Stimulated activated CD4-positive, alpha-beta T cell treated with anti-CD3 and anti-CD28 coated beads, Interleukin-1b, Interleukin-23, amount 100 ng/mL, for 24 hours (primary cell): ENCODE results near the gene ZDHHC22.
A peak's percentile ranks its signal among the peaks of the same experiment; 100 is the strongest.

ENCODE experiments used
- DNase-seq, 4 experiments: peaks; one replicate each; pipeline ENCODE4 v3.0.0-alpha.2; 2020; ENCODE audit warnings: low read depth in 4 of 4, low spot score in 1 of 4

Gene ZDHHC22

DNA sequence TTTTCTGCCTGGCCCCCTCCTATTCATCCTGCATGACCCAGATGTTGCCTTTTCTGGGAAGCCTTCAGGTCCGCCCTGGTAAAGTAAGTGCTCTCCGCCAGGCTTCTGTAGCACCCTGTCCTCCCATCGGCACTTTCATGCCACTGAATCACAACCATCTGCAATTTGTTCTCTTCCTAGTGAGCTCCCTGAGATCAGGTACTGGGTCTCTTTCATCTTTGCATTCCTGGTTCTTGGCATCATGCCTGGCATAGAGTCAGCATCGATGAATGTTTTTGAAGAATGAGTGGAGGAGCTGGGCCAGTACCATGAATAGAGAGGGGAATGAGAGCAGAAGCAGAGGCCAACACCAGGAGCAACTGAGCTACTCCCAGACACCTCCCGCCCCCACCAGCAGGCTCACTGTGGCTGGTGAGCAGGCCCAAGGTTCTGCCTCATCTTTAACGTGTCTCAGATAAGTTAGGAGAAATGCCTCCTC is 13.1 kb downstream of the ZDHHC22 start:
- DNase-seq: no peak

- DNase-seq: no peak
Observed at GRCh38 chr14:77126461-77126990, 15.1 kb downstream of the ZDHHC22 start.

- DNase-seq: no peak
Observed at GRCh38 chr14:77125823-77126325, 15.7 kb downstream of the ZDHHC22 start.

DNA sequence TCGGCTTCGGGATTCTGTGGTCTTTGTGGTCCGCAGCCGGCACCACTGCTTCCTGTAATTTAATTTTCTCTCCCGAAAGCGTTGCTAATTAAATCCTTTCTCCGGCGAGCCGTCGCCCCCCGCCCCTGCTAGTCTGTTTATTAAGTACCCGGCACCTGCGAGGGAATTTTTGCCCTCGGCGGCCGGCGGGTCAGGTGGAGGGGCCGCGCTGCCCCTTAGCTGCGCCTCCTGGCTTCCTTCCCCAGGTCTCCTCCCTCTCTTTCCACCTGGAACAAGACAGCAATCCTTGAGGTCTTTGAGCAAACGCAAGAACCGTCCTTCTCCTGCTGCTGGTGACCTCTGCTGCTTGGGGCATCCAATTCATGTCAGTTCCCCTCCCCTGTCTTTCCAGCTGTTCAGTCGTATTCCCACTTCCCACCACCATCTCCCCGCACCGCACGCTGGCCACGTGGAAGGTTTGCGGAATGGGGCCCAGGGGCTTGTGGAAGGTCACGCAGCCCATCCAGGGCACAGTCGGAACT is 16.2 kb downstream of the ZDHHC22 start:
- DNase-seq: no peak

DNA sequence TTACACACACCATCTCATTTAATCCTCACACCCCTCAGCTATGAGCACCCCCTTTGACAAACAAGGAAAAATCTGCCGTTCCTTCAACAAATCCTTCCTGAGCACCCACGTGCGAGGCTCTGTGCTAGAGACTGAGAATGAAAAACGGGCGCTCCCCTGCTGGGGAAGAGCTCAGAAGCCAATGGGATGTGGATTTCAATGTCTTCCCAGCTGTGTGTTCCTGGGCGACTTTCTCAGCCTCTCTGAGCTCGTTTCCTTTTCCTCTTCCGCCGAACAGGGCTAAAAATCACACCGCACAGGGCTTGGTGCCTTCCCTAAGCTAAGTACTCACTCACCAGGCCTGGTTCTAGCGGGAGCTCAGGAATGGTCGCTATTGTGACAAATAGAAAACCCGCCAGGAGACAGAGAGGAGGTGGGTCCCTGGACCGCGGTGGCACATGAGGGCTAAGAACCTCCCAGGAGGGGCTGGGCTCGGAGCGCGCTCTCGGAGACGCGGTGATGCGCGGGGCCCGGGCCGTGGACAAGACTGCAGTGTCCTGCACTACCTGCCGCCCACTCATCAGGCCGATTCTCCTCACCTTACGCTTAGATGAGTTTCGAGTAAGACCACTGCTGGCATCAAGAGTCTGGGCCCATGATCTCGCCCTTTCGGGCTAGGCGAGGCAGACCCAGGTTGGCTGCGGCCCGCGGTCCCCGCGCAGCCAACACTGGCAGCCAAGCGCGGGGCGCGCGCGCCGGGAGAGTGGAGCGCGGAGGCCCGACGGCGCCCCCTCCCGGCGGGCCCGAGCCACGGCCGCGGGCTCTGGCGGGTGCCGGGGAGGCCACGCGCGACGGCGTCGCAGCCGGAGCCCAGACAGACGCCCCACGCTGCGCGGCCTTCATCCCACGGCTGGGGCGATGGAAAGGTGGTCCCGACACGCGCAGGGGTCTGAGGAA is 17.0 kb downstream of the ZDHHC22 start:
- peak in 3 of 4 experiments; percentile 13 to 34 (median 33) for DNase-seq

- DNase-seq: no peak
Observed at GRCh38 chr14:77123381-77124325, 17.9 kb downstream of the ZDHHC22 start.

DNA sequence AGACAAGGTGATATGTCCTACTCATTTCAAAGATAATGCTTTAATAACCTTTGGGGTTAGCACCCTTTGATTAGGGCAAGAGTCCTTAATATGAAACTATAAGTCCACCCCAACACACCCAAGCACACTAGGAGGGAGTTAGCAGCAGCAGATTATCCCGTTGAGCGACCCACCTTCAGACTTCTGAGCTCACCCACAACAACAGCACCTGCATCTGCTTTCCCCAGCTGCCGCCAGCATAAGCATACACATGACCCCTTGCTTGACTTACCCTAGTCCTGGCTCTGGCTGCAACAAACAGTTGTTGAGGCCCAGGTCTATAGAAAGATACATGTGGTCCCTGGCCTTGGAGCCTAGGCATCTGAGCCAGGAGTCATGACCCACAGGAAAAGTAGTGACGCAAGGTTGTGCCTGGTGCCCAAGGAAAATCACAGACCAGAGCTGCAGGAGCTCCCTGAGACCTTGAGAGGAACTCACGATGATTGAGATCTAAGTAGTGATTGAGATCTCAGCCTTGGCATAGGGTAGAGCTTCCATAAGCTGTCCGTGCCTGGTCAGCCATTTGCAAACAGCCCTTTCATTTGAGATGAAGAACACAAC is 19.0 kb downstream of the ZDHHC22 start:
- DNase-seq: no peak

- no peak for DNase-seq
Observed at GRCh38 chr14:77120771-77121743, 20.5 kb downstream of the ZDHHC22 start.

DNA sequence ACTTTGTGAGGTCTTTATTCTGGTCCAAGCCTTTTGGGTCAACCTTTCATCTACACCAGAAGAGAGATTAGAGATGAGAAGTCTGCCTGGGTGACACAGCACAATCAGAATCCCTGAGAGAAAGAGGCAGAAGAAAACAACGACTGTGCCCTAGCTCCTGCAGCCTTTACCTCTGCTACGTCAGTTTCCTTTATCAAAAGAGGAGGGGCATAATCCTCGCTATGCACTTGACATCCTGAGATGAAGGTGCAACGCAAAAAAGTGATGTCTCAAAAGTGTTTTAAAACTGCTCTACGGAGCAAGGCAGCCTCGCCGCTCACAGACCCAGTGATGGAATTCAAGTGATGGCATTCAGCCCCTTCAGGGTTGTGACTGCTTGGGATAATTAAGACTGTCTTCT is 21.7 kb downstream of the ZDHHC22 start:
- DNase-seq: no peak

DNA sequence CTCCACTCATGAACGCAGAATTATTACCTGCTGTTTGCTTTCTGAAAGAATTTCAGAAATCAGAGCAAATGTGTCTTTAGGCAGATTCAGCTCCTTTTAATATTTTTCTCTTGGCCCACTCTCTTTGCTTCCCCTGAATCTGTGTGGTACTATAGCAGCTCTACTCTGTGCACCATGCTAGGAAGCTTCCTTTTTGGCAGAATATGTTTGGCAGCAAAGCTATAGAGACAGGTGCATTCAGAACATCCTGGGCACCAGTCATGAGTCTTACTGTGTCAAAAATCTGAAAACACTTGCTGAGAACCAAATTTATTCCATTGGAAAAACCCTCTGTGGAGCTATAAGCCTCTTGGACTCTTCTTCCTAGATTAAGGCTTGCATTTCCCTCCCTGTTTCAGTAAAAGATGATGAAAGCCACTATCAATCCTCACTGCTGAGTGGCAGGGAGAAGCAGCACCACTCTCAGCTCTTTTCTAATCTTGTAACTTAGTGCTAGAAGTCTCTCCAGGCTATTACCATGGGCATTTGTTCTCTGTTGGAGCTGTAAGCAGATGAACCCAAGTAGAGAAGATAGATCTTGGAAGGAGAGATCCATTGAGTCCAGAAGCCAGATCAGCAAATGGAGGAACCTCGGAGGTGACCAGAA is 25.3 kb downstream of the ZDHHC22 start:
- no peak for DNase-seq

DNA sequence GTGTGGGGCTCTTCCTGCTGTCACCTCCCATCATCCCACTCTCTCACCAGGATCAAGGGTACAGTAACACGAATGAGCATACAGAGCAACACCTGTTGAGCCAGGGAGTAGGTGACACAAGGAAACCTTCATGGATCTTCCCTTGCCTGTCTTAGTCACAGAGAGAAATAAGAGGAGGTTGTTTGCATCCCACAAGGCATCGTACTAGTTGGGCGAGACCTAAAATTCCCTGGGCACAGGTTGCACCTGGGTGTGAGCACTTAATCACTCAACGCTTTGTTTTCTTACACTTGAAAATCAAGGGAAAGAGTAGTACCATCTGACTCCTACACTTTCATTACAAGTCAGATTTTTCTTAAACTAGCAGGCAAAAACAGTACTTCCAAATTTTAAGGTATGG is 27.0 kb downstream of the ZDHHC22 start:
- no peak for DNase-seq

DNA sequence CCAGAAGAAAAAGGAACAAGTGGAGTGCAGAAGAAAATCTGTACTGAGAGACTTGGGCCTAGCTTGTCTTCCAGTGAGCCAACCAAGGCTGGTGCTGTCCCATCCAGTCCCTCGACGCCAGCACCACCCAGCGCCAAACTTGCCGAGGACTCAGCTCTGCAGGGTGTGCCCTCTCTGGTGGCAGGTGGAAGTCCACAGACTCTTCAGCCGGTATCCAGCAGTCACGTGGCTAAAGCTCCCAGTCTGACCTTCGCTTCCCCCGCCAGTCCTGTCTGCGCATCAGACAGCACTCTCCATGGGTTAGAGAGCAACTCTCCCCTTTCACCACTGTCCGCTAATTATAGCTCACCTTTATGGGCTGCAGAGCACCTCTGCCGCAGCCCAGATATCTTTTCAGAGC is 27.9 kb downstream of the ZDHHC22 start:
- DNase-seq: no peak

DNA sequence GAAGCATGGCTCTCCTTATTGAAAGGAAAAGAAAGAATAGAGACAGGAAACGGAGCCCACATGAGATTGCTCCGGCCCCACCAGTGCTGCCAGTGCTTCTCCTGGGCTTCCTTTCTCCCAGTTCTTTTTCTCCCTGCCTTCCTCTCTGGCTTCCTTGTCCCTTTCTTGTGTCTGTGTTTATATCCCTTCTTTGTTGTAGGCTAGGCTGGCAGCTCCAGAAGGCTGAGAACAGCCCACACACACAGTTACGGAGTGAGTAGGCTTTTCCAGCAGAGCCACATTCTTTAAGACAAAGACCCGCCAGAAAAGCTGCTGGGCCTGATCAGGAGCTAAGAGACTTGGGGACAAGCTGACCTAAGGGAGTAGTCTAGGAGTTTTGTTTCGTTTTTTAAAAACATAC is 30.6 kb downstream of the ZDHHC22 start:
- no peak for DNase-seq

DNA sequence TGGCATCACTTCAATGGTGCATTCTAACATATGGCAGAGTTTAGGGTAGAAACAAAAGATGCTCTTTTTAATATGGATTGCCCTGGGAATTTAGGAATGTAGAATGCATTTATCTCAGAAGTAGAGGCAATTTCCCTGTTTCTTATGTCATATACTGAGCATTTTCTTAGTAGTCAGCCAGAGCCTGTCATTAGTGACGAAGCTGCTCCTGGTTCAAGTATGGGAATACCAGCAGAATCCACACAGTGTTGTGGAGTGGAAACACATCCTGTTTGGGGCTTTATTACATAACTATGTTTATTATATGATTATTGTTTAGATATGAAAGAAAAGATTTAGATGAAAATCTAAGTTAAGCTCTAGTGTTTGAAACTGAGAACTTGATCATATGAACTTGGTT is 31.3 kb downstream of the ZDHHC22 start:
- no peak for DNase-seq

- DNase-seq: no peak
Observed at GRCh38 chr14:77109656-77110055, 31.9 kb downstream of the ZDHHC22 start.

DNA sequence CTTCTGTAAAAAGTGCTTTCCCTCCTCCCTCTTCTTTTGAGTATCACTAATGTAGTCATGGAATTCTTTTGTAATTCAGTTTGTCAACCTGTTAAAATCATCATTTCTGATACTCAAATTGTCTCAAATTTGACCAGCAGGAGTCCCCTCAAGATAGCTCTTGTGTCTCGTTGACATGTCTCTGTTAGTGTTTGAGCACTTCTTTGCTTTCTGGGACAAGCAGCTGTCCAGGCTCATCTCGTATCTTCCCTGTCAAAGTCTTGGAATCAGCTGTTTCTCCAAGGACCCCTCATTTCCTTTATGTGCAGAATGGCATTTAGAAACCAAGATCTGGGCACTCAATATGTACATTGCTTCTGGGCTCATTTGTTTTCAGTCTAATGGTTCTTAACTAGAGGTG is 32.8 kb downstream of the ZDHHC22 start:
- no peak for DNase-seq

GRCh38 chr14:77107228-77107627 is 34.4 kb downstream of the ZDHHC22 start:
- DNase-seq: no peak

DNA sequence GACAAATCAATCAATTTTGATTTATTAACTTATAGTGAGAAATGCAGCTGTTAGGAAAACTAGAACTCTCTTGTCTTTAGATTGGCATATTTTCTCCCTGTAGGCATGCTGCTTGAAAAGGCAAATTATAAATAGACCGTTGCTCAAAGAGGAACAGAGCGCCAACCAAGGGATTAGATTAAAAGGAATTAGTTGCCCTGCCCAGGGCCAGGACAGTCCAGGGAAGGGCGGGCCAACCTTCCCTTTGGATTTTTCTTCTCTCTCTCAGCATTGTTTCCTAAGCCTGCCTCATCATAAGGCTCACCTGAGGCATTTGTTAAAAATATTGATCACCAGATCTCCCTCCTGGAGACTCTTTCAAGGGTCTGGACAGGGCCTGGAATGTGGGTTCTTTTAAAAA is 34.9 kb downstream of the ZDHHC22 start:
- DNase-seq: no peak
